ENCODE measurements around the gene MEN1.

MEN1 gene

DNA sequence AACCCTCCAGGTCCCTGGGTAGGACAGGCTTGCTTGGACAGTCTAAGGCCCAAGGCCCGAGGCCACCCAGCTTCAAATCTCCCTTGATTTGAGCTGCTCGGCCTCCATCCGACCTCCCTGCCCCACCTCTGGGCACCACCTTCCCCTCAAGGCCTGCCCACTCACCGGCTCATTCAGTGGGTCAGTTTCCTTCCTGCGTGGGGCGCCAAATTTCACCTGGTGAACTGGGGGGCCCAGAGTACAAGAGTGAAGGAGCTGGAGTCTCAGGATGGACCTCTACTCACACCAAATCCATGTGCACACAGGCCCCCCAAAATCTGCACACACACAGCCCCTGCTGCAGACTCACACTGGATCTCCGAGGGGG, 11.1 kb downstream of the MEN1 start (continued):
- TF ChIP-seq ZBTB7A (tag by site-specific recombination; IDR thresholded peaks at IDR 0.05; ENCODE audit: low read depth): no peak

DNA sequence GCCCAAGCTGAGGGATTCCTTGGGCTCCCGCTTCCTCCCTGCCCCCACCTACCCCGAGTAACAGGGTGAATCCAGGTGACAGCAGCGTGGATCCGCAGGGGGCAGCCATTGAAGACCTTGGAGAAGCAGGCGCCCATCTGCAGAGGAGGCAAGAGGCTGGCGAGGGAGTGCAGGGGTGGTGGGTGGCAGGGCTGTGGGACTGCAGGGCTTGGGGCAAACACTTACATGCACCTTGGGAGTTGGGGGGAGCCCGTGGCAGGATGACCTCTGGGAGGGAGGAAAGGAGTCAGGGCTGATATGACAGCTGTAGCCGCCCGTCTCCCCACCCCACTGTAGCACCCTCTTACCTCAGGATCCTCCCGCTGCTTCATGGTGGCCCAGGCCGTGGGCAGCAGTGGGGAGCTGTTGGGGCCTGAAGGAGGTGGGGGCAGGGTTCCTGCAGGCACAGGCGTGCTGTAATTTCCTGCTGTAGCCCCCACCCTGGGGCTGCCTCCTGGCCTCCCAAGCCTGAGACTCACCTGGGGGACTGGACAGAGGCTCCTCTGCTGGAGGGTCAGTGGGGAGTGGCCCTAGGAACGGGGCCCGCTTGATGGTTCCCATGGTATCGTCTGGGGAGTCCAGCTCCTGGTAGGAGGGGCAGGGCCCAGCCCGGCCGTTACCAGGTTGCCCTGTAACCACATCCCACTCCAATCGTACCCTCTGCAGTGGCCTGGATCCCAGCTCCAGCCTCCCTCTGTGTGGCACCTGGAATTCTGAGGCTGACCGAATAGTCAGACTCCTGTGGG, 13.4 kb downstream of the MEN1 start:
- CTCF ChIA-PET: interaction anchor here (0.8 kb wide), 1 partner anchor 10 kb away, joined by 4 read pairs; no protein-coding TSS in a partner anchor
- no peaks in the 10 kb centered on the region for H3K4me1 ChIP-seq (ENCODE audit: control insufficient read depth, insufficient read depth, low read length)

DNA sequence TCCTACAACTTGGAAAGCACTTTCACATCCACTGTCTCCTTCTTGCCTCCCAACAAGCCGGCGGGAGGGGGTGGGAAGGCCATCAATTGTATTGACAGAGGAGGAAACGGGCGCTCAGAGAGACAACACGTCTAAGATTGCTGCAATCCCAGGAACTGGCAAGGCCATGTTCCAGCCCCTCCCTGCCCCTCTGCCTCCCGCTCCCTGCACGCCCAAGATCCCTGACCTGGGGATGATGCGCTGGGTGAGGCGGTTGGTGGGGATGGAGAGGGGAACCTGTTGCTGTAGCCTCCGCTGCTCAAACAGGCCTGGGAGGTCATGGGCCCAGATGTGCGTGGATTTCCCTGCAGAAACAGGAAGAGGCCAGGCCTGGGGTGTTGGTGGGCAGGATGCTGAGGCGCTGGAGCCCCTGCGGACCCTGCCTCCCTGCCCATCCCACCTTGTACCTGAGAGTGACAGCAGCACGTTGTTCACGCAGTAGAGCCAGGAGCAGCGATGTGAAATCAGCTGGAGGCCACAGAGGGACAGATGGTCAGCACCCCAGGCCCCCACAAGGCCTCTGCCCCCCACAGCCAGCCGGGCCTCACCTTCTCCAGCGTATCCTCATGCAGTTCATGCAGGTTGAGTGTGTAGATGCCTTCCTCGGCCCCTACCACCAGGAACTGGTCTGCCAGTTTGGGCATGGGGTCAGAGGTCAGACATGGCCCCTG, 14.1 kb downstream of the MEN1 start:
- H3K27ac ChIP-seq (ENCODE audit: extremely low read depth, low read depth, low read length): no peak overlapping the region
- TF ChIP-seq, protein P1, sequence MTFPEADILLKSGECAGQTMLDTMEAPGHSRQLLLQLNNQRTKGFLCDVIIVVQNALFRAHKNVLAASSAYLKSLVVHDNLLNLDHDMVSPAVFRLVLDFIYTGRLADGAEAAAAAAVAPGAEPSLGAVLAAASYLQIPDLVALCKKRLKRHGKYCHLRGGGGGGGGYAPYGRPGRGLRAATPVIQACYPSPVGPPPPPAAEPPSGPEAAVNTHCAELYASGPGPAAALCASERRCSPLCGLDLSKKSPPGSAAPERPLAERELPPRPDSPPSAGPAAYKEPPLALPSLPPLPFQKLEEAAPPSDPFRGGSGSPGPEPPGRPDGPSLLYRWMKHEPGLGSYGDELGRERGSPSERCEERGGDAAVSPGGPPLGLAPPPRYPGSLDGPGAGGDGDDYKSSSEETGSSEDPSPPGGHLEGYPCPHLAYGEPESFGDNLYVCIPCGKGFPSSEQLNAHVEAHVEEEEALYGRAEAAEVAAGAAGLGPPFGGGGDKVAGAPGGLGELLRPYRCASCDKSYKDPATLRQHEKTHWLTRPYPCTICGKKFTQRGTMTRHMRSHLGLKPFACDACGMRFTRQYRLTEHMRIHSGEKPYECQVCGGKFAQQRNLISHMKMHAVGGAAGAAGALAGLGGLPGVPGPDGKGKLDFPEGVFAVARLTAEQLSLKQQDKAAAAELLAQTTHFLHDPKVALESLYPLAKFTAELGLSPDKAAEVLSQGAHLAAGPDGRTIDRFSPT (tag by site-specific recombination; IDR thresholded peaks at IDR 0.05): 0 out of 2 replicates have a peak, but pooled peaks have one; percentile 7
- TF ChIP-seq REPIN1 (tag by site-specific recombination; IDR thresholded peaks at IDR 0.05; ENCODE audit: low read depth): no peak
- TF ChIP-seq ZBTB8A (tag by site-specific recombination; IDR thresholded peaks at IDR 0.05): no peak
- TF ChIP-seq SCRT2 (tag by site-specific recombination; IDR thresholded peaks at IDR 0.05): peak; percentile 79
- no peak for TF ChIP-seq ZNF292 (tag by site-specific recombination; IDR thresholded peaks at IDR 0.05; ENCODE audit: borderline replicate concordance, low read depth)
- no peaks in the 10 kb centered on the region for H3K4me1 ChIP-seq (ENCODE audit: control insufficient read depth, insufficient read depth, low read length)
- no peak overlapping the region for H3K4me3 ChIP-seq (ENCODE audit: low read depth, low read length)
- ChIA-PET CTCF (no interaction called here), POLR2A (no interaction called here)
- no peaks in the 10 kb centered on the region for H3K9me3 ChIP-seq (ENCODE audit: control insufficient read depth, insufficient read depth, low read depth, low read length)
- peaks cover 0 to 29% of the 10 kb centered on the region in 2 experiments; a peak in 1 of 3 replicates for H3K36me3 ChIP-seq (ENCODE audit: control insufficient read depth in 2 of 2, insufficient read depth in 1 of 2, low read length in 2 of 2)

More for the DNA sequence above, 13.4 kb downstream of the MEN1 start:
- Histone ChIP-seq H3K36me3 (ENCODE audit: control insufficient read depth in 2 of 2, insufficient read depth in 1 of 2, low read length in 2 of 2) (peaks cover 0 to 29% of the 10 kb centered on the region in 2 experiments; a peak in 1 of 3 replicates), H3K4me3 (ENCODE audit: low read depth, low read length) (no peak overlapping the region), H3K9me3 (ENCODE audit: control insufficient read depth, insufficient read depth, low read depth, low read length) (no peaks in the 10 kb centered on the region), H3K27ac (ENCODE audit: extremely low read depth, low read depth, low read length) (no peak overlapping the region)
- POLR2A ChIA-PET: no interaction called here
- TF ChIP-seq EGR2 (tag by site-specific recombination; IDR thresholded peaks at IDR 0.05; ENCODE audit: low read depth) (0 out of 2 replicates have a peak, but pooled peaks have one; percentile 22), SP3 (tag by site-specific recombination; IDR thresholded peaks at IDR 0.05) (no peak)
- TF ChIP-seq, protein P2, sequence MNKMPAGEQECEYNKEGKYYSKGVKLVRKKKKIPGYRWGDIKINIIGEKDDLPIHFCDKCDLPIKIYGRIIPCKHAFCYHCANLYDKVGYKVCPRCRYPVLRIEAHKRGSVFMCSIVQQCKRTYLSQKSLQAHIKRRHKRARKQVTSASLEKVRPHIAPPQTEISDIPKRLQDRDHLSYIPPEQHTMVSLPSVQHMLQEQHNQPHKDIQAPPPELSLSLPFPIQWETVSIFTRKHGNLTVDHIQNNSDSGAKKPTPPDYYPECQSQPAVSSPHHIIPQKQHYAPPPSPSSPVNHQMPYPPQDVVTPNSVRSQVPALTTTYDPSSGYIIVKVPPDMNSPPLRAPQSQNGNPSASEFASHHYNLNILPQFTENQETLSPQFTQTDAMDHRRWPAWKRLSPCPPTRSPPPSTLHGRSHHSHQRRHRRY (tag by site-specific recombination; IDR thresholded peaks at IDR 0.05): no peak

DNA sequence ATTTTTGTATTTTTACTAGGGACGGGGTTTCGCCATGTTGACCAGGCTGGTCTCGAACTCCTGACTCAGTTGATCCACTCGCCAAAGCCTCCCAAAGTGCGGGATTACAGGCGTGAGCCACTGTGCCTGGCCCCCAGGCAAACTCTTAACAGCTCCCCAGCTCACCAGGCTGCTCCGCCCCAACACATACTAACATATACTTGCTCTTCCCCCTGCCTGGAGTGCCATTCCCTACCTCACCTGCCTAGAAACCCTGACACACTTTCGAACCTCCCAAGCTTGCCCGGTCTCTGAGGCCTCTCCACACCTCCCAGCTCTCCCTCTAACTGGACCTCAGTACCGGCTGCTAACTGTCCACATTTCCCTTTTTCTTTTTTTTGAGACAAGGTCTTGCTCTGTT, 15.8 kb downstream of the MEN1 start:
- Histone ChIP-seq H3K4me1 (ENCODE audit: control insufficient read depth, insufficient read depth, low read length) (no peaks in the 10 kb centered on the region), H3K27ac (ENCODE audit: extremely low read depth, low read depth, low read length) (no peak overlapping the region), H3K4me3 (ENCODE audit: low read depth, low read length) (no peak overlapping the region), H3K9me3 (ENCODE audit: control insufficient read depth, insufficient read depth, low read depth, low read length) (no peaks in the 10 kb centered on the region), H3K36me3 (ENCODE audit: control insufficient read depth in 2 of 2, insufficient read depth in 1 of 2, low read length in 2 of 2) (peaks cover 0 to 36% of the 10 kb centered on the region in 2 experiments; a peak in 1 of 3 replicates)
- POLR2A ChIA-PET: interaction anchor here (1.1 kb wide), 1 partner anchor 16 kb away, joined by 4 read pairs; no protein-coding TSS in a partner anchor
- CTCF ChIA-PET: interaction anchor here (0.6 to 1.4 kb wide), 6 partner anchors 9 to 411 kb away, joined by 3 to 6 read pairs (median 3); partner anchors contain the start of gene MAP4K2
- TF ChIP-seq ZNF76 (tag by site-specific recombination; IDR thresholded peaks at IDR 0.05; ENCODE audit: borderline replicate concordance, low read depth) (no peak), YY1 (tag by site-specific recombination; IDR thresholded peaks at IDR 0.05) (no peak), ZBTB17 (tag by site-specific recombination; IDR thresholded peaks at IDR 0.05) (no peak), ZNF221 (tag by site-specific recombination; IDR thresholded peaks at IDR 0.05; ENCODE audit: borderline replicate concordance) (no peak), ZNF239 (tag by site-specific recombination; IDR thresholded peaks at IDR 0.05) (no peak), ZNF404 (tag by site-specific recombination; IDR thresholded peaks at IDR 0.05) (no peak), ZNF664 (tag by site-specific recombination; IDR thresholded peaks at IDR 0.05) (no peak), SP3 (tag by site-specific recombination; IDR thresholded peaks at IDR 0.05) (no peak), HOXA7 (CRISPR knock-in tag; IDR thresholded peaks at IDR 0.05; ENCODE audit: borderline replicate concordance) (no peak), KLF1 (tag by site-specific recombination; IDR thresholded peaks at IDR 0.05) (no peak), ZBTB21 (tag by site-specific recombination; IDR thresholded peaks at IDR 0.05) (no peak), ZNF544 (tag by site-specific recombination; IDR thresholded peaks at IDR 0.05) (no peak)
- TF ChIP-seq, protein P3, sequence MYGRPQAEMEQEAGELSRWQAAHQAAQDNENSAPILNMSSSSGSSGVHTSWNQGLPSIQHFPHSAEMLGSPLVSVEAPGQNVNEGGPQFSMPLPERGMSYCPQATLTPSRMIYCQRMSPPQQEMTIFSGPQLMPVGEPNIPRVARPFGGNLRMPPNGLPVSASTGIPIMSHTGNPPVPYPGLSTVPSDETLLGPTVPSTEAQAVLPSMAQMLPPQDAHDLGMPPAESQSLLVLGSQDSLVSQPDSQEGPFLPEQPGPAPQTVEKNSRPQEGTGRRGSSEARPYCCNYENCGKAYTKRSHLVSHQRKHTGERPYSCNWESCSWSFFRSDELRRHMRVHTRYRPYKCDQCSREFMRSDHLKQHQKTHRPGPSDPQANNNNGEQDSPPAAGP (tag by site-specific recombination; IDR thresholded peaks at IDR 0.05): no peak

Data from HEK293 (cell line).